GM12801 (cell line): ENCODE measurements around the gene NME7.

Source experiments
- TF ChIP-seq, protein P1 (sequence below): IDR thresholded peaks from one replicate; pipeline ENCODE4 v1.5.1; 2011; ENCODE audit warnings: control low read depth; ENCODE audit not compliant: insufficient read length; ENCODE audit errors: extremely low read depth

NME7 gene

DNA sequence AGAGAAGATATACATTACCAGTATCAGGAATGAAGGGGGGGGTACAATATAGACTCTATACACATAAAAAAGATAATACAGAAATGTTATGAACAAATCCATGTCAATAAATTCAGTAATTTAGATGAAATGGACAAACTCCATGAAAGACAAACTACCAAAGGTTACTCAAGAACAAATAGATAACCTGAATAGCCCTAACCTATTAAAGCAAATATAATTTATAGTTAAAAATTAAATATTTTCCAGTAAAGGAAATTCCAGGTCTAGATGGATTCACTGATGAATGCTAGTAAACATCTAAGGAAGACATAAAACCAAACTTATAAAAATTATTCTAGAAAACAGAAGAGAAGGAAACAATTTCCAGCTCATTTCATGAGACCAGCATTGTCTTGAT, 13.6 kb upstream of the NME7 start:
- TF ChIP-seq, protein P1, sequence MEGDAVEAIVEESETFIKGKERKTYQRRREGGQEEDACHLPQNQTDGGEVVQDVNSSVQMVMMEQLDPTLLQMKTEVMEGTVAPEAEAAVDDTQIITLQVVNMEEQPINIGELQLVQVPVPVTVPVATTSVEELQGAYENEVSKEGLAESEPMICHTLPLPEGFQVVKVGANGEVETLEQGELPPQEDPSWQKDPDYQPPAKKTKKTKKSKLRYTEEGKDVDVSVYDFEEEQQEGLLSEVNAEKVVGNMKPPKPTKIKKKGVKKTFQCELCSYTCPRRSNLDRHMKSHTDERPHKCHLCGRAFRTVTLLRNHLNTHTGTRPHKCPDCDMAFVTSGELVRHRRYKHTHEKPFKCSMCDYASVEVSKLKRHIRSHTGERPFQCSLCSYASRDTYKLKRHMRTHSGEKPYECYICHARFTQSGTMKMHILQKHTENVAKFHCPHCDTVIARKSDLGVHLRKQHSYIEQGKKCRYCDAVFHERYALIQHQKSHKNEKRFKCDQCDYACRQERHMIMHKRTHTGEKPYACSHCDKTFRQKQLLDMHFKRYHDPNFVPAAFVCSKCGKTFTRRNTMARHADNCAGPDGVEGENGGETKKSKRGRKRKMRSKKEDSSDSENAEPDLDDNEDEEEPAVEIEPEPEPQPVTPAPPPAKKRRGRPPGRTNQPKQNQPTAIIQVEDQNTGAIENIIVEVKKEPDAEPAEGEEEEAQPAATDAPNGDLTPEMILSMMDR, result no peak

DNA sequence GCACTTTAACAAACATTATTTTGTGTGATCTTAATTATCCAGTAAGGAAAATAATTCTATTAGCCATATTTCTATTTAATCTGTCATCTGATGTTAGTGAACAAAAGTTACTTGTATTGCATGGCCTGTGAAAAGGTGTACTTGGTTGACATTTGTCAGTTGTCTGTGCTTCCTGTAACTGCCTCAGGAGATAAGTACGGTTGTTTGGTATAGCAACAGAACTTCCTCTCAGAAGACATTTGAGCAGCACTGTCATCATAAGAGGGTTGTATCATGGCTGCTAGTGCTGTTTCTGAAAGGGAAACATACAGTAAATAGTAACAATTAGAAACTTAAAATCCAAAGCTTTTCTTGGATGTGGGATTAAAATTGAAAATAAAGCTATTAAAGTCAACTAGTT, 3.8 kb upstream of the NME7 start:
- TF ChIP-seq, protein P1, result no peak

DNA sequence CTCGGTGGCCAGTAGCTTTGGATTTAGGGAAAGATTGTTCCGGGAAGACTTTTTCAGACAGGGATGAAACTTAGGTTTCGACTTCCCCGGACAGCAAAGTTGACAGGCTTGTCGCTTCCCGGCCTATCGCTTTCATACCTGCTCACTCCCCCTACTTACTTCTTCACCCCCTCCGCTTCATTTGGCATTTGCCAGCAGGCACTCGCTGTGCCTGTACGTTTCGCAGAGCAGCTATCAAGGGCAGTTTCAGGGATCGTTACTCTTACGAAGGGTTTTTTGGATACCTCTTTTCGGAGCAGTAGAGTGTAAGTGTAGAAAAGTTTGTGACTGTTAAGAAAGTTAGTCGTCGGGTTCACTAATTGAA, 791 bp upstream of the NME7 start:
- TF ChIP-seq, protein P1, result no peak

DNA sequence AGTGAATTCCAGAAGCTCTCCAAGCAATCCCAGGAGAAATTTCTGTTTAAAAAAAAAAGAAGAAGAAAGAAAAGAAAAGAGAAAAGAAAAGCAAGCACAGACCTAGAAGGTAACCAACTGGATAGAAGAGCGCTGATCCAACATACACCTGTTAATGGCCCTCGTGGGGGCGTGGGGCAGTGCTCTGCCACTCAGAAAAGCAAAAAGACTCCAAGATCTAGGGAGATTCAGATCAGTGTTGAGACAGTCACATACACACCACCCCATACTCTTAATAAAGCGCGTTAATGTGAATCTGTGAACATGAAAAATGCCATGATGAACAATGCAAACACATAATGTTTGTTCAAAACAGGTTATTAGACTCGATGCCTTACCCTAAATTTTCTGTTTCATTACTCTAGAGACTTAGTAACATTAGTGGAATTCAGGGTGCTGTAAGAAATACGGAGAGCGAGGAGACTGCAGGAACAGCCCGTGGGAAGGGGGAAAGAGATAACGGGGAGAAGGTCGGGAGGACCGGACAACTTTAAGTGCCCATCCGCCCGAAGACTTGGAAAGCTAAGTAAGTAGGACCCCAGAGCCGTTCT, 406 bp downstream of the NME7 start:
- TF ChIP-seq, protein P1, result no peak

DNA sequence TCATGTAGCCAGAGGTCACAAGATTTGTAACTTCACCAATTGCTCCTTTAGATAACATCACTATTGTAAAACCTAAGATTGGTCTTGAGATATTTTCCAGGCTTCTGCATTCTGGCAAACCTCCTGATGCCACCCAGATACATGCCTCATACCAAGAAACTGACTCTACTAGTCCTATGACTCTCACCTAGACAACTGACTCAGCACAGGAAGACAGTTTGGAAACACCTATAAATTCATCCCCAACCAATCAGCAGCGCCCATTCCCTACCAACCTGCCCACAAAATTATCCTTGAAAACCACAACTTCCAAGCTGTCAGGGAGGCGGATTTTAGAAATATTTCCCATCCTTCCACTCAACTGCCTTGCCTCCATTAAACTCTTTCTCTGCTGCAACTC, 2.6 kb downstream of the NME7 start:
- TF ChIP-seq, protein P1, result no peak

DNA sequence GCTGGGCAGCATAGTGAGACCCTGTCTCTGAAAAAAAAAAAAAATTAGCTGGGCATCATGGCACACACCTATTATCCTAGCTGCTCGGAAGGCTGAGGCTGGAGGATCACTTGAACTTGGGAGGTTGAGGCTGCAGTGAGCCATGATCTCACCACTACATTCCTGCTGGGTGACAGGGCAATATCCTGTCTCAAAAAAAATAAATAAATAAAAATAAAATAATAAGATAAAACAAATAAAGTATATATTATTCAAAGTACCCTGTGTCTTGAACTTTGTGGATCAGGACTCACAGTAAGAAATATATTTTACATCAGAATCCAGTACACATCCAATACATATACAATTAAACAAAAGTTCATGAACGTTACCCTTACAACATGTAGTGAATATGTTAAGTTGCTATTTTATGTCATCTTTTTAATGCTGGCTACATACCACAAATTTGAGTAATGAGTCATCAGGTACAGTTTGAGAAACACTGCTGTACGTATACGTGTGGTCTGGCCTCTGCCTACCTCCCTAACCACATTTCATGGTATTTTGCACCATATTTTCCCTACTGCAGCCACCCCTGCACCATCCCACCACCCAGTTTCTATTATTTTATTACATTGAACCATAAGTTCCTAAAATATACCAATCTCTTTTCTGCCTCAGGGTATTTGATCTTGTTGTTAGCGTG, 4.4 kb downstream of the NME7 start:
- TF ChIP-seq, protein P1, result no peak

DNA sequence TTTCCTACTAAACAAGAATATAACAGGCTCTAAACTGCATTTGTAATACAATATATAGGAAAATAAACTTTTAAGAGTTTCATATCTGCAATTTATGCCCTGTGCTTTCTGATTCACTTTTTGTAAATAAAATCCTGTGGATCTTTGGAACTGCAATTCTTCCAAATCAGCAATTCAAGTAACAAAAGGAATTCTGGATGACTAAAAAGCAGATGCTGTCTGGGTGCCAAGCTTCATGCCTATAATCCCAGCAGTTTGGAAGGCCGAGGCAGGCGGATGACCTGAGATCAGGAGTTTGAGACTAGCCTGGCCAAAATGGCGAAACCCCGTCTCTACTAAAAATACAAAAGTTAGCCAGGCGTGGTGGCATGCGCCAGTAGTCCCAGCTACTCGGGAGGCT, 6.3 kb downstream of the NME7 start:
- TF ChIP-seq, protein P1, result no peak
